Bronchial epithelial cell (primary cell): Measurements from ENCODE around the gene RSRC1. TPM values are rescaled to one million over a fixed set of nuclear protein-coding genes. Genes with fewer than 3 reads are reported as not detected.
A peak's percentile ranks its signal among the peaks of the same experiment; 100 is the strongest.

Experiments used
- DNase-seq: peaks from one replicate; pipeline ENCODE4 v3.0.0-alpha.2; 2010; ENCODE audit warnings: low read depth
- FAIRE-seq: peaks from 2 replicates; lab custom pipeline; 2011; peaks lifted over from hg19 to GRCh38; lab: Jason Lieb, UNC
- H3K27me3 ChIP-seq: 2 replicates; pipeline ENCODE4 v1.5.1; 2011; ENCODE audit warnings: low read length; ENCODE audit not compliant: control insufficient read depth, insufficient read depth
- H3K36me3 ChIP-seq: 2 replicates; pipeline ENCODE4 v1.5.1; 2011; ENCODE audit warnings: low read length; ENCODE audit not compliant: control insufficient read depth, insufficient read depth
- H3K4me3 ChIP-seq: 2 replicates; pipeline ENCODE4 v1.5.1; 2011; ENCODE audit warnings: mild to moderate bottlenecking, low read depth, low read length, control low read depth
- total RNA-seq: library from RNA; depleted of rRNA; stranded (reverse); fragments of >200 nt; gene quantifications from 2 replicates; pipeline ENCODE4 v1.2.1, GENCODE V29; 2014
- TF ChIP-seq, protein P1 (sequence below): IDR thresholded peaks from 2 replicates; pipeline ENCODE4 v1.5.1; 2011; ENCODE audit warnings: mild to moderate bottlenecking, moderate library complexity, low read length, control low read depth, inconsistent platforms; ENCODE audit not compliant: insufficient read depth, severe bottlenecking

The RSRC1 gene
- total RNA-seq, 1 donor from 2014 or later: 20.8 TPM

DNA sequence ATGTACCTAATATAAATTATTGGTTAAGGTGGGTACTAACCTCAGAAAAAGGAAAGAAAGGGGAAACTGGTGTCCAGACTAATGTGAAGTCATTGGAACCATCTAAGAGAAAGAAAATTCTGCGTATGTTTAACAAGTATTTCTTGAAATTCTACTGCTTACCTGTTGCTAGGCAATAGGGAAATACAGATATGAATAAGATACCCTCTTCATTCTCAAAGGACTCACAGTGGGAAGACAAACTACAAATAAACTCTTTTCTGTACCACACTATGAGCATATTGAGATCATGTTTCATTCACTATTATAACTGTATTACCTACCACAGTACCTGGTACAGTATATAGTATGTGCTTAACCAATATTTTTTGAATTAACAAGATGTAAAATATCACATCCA is 320.6 kb downstream of the RSRC1 start:
- TF ChIP-seq, protein P1, sequence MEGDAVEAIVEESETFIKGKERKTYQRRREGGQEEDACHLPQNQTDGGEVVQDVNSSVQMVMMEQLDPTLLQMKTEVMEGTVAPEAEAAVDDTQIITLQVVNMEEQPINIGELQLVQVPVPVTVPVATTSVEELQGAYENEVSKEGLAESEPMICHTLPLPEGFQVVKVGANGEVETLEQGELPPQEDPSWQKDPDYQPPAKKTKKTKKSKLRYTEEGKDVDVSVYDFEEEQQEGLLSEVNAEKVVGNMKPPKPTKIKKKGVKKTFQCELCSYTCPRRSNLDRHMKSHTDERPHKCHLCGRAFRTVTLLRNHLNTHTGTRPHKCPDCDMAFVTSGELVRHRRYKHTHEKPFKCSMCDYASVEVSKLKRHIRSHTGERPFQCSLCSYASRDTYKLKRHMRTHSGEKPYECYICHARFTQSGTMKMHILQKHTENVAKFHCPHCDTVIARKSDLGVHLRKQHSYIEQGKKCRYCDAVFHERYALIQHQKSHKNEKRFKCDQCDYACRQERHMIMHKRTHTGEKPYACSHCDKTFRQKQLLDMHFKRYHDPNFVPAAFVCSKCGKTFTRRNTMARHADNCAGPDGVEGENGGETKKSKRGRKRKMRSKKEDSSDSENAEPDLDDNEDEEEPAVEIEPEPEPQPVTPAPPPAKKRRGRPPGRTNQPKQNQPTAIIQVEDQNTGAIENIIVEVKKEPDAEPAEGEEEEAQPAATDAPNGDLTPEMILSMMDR: no peak

DNA sequence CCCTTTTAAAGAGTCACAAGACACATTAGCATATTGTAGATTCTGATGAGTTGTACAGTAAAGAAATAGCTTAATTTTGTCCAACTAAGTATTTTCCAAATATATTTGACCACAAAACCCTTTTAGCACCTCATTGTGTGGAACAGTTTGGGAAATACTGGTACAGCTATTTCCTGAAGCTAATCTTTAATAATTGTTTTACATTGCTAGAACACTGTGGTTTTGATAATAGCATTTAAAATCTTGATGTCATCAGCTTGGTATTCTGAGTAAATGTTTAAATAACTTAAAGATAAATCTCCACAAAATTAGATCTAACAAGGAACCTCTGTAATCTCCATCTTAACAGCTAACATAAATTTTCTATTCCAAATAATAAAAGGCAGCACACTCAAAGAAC is 321.1 kb downstream of the RSRC1 start:
- no peak for DNase-seq
- TF ChIP-seq, protein P1: no peak
- FAIRE-seq: no peak
- no peak overlapping the region for H3K4me3 ChIP-seq
- no peaks in the 10 kb centered on the region for H3K27me3 ChIP-seq
- H3K36me3 ChIP-seq: no peaks in the 10 kb centered on the region

More for the DNA sequence above, 320.6 kb downstream of the RSRC1 start:
- DNase-seq (peak; percentile 32), FAIRE-seq (no peak)
- H3K4me3 ChIP-seq: no peak overlapping the region
- H3K27me3 ChIP-seq: no peaks in the 10 kb centered on the region
- no peaks in the 10 kb centered on the region for H3K36me3 ChIP-seq

DNA sequence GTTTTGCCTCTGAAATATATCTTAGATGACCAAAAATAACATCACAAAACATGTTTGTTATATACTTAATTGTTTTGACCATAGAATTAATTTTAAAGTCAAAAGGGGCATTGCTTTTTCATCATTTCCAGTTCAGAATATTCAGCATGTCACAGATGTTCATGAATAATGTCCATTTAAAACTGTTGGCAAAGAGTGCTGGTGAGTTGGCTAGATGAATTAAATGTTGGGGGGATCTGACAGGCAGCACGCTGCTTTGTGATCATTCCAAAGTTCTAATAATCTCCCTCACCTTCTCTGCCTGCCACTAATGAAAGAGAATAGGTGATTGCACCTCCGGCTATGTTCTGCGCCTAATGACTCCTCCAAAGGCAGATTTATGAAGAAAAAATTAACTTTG is 321.9 kb downstream of the RSRC1 start:
- DNase-seq (no peak), FAIRE-seq (no peak)
- H3K36me3 ChIP-seq: no peaks in the 10 kb centered on the region
- H3K4me3 ChIP-seq: no peak overlapping the region
- TF ChIP-seq, protein P1: no peak
- H3K27me3 ChIP-seq: no peaks in the 10 kb centered on the region

DNA sequence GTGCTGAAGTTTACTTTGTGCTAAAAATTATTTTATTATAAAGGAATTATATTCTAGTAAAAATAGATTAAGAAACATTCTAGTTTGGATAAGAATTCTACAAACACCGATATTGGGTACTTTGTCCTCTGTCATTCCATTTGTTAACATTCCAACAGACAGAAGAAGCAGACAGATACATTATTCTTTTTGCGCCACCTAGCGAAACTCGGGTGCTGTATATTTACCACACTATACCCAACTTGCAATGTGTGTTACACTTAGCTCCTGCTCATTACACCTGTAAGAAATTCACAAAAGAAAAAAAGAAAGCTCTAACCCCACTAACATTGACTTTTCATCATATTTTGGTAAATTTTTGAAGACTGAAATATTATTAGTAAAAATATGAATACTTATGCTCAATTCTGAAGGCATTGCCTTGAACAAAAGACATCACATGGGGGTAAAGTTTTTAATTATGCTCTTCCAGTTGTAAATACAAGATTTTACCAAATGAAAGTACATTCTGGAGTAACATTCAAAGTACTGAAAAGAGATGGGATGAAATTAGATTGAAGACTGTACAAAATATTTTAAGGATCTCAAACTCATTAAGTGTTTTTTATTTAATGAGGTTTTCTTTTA is 324.6 kb downstream of the RSRC1 start:
- DNase-seq: peak; percentile 63
- TF ChIP-seq, protein P1: peak; percentile 62
- no peak for FAIRE-seq
- Histone ChIP-seq H3K4me3 (no peak overlapping the region), H3K27me3 (no peaks in the 10 kb centered on the region), H3K36me3 (no peaks in the 10 kb centered on the region)

DNA sequence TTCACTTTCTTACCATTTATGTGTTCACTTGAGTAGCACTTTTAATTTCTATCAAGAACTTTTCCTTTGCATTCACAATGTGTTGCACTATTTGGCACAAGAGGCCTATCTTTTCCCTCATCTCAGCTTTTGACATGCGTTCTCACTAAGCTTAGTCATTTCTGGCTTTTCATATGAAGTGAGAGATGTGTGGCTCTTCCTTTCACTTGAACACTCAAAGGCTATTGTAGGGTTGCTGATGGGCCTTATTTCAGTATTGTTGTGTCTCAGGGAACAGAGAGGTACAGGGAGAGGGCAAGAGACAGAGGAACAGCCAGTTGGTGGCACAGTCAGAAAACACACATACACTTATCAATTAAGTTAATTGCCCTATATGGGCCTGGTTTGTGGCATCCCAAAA is 333.7 kb downstream of the RSRC1 start:
- FAIRE-seq (no peak), DNase-seq (no peak)
- H3K27me3 ChIP-seq: no peaks in the 10 kb centered on the region
- H3K4me3 ChIP-seq: no peak overlapping the region
- no peaks in the 10 kb centered on the region for H3K36me3 ChIP-seq
- TF ChIP-seq, protein P1: no peak

DNA sequence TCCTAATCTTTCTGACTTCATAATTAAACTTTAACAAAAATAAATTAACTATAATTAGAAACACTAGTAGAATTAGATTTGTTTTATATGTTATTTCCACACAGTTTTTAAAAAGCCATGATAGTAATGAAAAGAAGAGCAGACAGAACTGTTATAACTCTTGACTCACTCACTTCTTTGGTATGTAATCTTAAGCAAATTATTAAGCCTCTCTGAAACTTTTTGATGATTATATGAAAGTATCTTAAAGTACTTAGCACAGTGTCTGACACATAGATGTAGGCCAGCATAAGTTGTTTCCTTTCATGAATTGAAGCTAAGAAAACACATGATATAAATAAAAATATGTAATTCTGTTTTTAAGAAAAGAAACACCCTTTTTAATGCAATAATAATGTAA is 337.5 kb downstream of the RSRC1 start:
- FAIRE-seq (no peak), DNase-seq (no peak)
- TF ChIP-seq, protein P1: no peak
- Histone ChIP-seq H3K27me3 (no peaks in the 10 kb centered on the region), H3K36me3 (no peaks in the 10 kb centered on the region), H3K4me3 (no peak overlapping the region)
